Endodermal cell (in vitro differentiated cells): ENCODE results near the gene THAP8. TPM values are rescaled to one million over a fixed set of nuclear protein-coding genes. Genes with fewer than 3 reads are reported as not detected.
"Not testable (repeated sequence)": the region's sequence is repeated elsewhere in the genome, so short reads cannot be mapped to it uniquely, and the experiment has no call there.

Source experiments
- DNase-seq: peaks from one replicate; pipeline ENCODE4 v3.0.0-alpha.2; 2017
- H3K27ac ChIP-seq: 2 replicates; pipeline ENCODE4 v1.5.1; 2013; ENCODE audit warnings: mild to moderate bottlenecking, low read depth, low read length, moderate library complexity
- H3K27me3 ChIP-seq: 2 replicates; pipeline ENCODE4 v1.6.1; 2013; ENCODE audit warnings: mild to moderate bottlenecking, low read length, moderate library complexity; ENCODE audit not compliant: insufficient read depth, control insufficient read depth, poor library complexity, severe bottlenecking
- H3K36me3 ChIP-seq: 2 replicates; pipeline ENCODE4 v1.7.0; 2013; ENCODE audit warnings: mild to moderate bottlenecking, low read length, moderate library complexity; ENCODE audit not compliant: control insufficient read depth, insufficient read depth
- H3K4me1 ChIP-seq: one replicate; pipeline ENCODE4 v1.7.0; 2013; ENCODE audit warnings: low read length; ENCODE audit not compliant: control insufficient read depth, insufficient read depth
- H3K4me3 ChIP-seq: 2 replicates; pipeline ENCODE4 v1.5.1; 2013; ENCODE audit warnings: mild to moderate bottlenecking, low read length, moderate library complexity
- H3K9ac ChIP-seq: 2 replicates; pipeline ENCODE4 v1.6.1; 2013; ENCODE audit warnings: mild to moderate bottlenecking, low read length, moderate library complexity; ENCODE audit not compliant: poor library complexity, severe bottlenecking; ENCODE audit errors: extremely low read depth
- H3K9me3 ChIP-seq: 2 replicates; pipeline ENCODE4 v1.6.1; 2013; ENCODE audit warnings: mild to moderate bottlenecking, low read length, moderate library complexity; ENCODE audit not compliant: control insufficient read depth
- H3K27ac Mint-ChIP-seq: 2 replicates; pipeline ENCODE4 v1.8.0; 2020; ENCODE audit warnings: mixed read lengths
- H3K27me3 Mint-ChIP-seq: 2 replicates; pipeline ENCODE4 v1.8.0; 2021; ENCODE audit warnings: mild to moderate bottlenecking, mixed read lengths; ENCODE audit not compliant: insufficient read depth
- H3K36me3 Mint-ChIP-seq: 2 replicates; pipeline ENCODE4 v1.8.0; 2020; ENCODE audit warnings: low read depth, mixed read lengths
- H3K4me1 Mint-ChIP-seq: 2 replicates; pipeline ENCODE4 v1.8.0; 2020; ENCODE audit warnings: mixed read lengths
- H3K4me3 Mint-ChIP-seq: 2 replicates; pipeline ENCODE4 v1.8.0; 2020; ENCODE audit warnings: mild to moderate bottlenecking, moderate library complexity, mixed read lengths
- H3K9me3 Mint-ChIP-seq: 2 replicates; pipeline ENCODE4 v1.8.0; 2020; ENCODE audit warnings: mild to moderate bottlenecking, mixed read lengths
- CTCF ChIP-seq: fragments of 200-600 bp; sonication (generic); conservative IDR thresholded peaks from 2 replicates; pipeline ENCODE4 v1.5.0; 2021; ENCODE audit warnings: antibody characterized with exemption, mild to moderate bottlenecking
- WGBS, 2 experiments: methylation state at CpG; one replicate each; pipeline versions ENCODE4 v1.1.5 to v1.1.7; 2013; ENCODE audit warnings: missing lambda C conversion rate in 2 of 2, mixed read lengths in 1 of 2; ENCODE audit not compliant: insufficient coverage in 1 of 2, insufficient read length in 1 of 2; 5-methylcytosine and 5-hydroxymethylcytosine counted together
- total RNA-seq, 2 donors: library from RNA; stranded (reverse); fragmentation: NEBNext Ultra II Directional in 1 of 2; extraction: Animal tissue kit (Norgen Biotek cat#: 25700) in 1 of 2; gene quantifications; 2 replicates in 1 of 2; 3 replicates in 1 of 2; pipeline ENCODE4 v1.2.1, GENCODE V29; 2021

The THAP8 gene
- total RNA-seq, 2 donors from 2014 or later: 6.7 to 8.9 TPM

GRCh38 chr19:36041831-36042230 lies 12.3 kb downstream of the THAP8 start:
- no peaks in the 10 kb centered on the region for H3K27me3 ChIP-seq
- H3K36me3 Mint-ChIP-seq: peaks cover 20% of the 10 kb centered on the region
- H3K27ac ChIP-seq: no peak overlapping the region
- H3K27me3 Mint-ChIP-seq: no peaks in the 10 kb centered on the region
- no peak overlapping the region for H3K9ac ChIP-seq
- H3K9me3 Mint-ChIP-seq: no peaks in the 10 kb centered on the region
- H3K9me3 ChIP-seq: no peaks in the 10 kb centered on the region
- WGBS, 2 experiments: 41 to 55% methylated on average over 2 to 3 of the region's 3 CpGs
- H3K4me1 Mint-ChIP-seq: no peaks in the 10 kb centered on the region
- no peak overlapping the region for H3K4me3 Mint-ChIP-seq
- H3K27ac Mint-ChIP-seq: peak overlapping the region; percentile 24
- no peaks in the 10 kb centered on the region for H3K36me3 ChIP-seq
- no peak for DNase-seq
- no peak for TF ChIP-seq CTCF
- H3K4me1 ChIP-seq: no peaks in the 10 kb centered on the region
- no peak overlapping the region for H3K4me3 ChIP-seq

DNA sequence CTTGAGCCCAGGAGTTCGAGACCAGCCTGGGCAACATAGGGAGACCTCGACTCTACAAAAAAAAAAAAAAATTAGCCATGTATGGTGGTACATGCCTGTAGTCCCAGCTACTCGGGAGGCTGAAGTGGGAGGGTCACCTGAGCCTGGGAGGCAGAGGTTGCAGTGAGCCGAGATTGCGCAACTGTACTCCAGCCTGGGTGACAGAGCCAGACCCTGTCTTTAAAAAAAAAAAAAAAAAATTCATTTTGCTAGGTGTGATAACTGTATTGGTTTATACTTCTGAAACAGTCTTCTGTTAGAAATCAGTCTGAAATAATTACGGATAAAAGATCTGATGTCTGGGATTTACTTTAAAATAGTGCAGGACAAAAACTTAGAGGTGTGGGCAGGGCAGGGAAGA lies 13.0 kb downstream of the THAP8 start:
- DNase-seq, H3K4me1 ChIP-seq, H3K36me3 ChIP-seq, H3K4me1 Mint-ChIP-seq, H3K9me3 Mint-ChIP-seq, H3K27me3 ChIP-seq, H3K4me3 Mint-ChIP-seq, H3K27ac ChIP-seq, H3K4me3 ChIP-seq, H3K9me3 ChIP-seq, H3K9ac ChIP-seq, H3K27me3 Mint-ChIP-seq: not testable (repeated sequence)
- Mint-ChIP-seq H3K27ac (peak overlapping the region; percentile 24), H3K36me3 (peaks cover 18% of the 10 kb centered on the region)
- 86 to 89% methylated on average over 4 to 6 of the region's 6 CpGs for WGBS, 2 experiments

DNA sequence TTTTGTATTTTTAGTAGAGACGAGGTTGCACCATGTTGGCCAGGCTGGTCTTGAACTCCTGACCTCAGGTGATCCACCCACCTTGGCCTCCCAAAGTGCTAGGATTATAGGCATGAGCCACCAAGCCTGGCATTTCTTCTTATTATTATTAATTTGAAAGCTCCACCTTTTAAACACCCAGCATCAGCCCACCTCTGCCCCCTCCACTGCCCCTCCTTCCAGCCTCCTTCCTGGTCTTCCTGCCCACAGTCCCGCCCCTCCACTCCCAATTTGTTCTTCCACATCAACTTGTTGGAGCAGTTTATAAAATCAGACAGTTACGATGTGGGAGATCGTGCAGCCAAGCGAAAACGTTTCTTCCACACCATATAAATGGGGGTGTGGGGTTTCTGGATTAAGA lies 13.6 kb downstream of the THAP8 start:
- Mint-ChIP-seq H3K4me3 (no peak overlapping the region), H3K9me3 (no peaks in the 10 kb centered on the region)
- no peak for DNase-seq

More for the DNA sequence above, 13.6 kb downstream of the THAP8 start:
- no peaks in the 10 kb centered on the region for H3K4me1 Mint-ChIP-seq
- 94 to 98% methylated on average over 2 to 3 of the region's 6 CpGs for WGBS, 2 experiments
- Histone ChIP-seq H3K27me3 (no peaks in the 10 kb centered on the region), H3K4me1 (no peaks in the 10 kb centered on the region), H3K4me3 (no peak overlapping the region), H3K9me3 (no peaks in the 10 kb centered on the region), H3K36me3 (no peaks in the 10 kb centered on the region), H3K9ac (no peak overlapping the region), H3K27ac (no peak overlapping the region)
- no peak overlapping the region for H3K27ac Mint-ChIP-seq
- H3K27me3 Mint-ChIP-seq: no peaks in the 10 kb centered on the region
- H3K36me3 Mint-ChIP-seq: peaks cover 12% of the 10 kb centered on the region
- TF ChIP-seq CTCF: no peak
